HG02623 (cell line): ENCODE data around the gene DPF3.

Experiments
- ATAC-seq: cut with Tn5 transposase; IDR thresholded peaks from one replicate; pipeline ENCODE4 v1.9.1; 2021; ENCODE audit warnings: moderate library complexity; ENCODE audit not compliant: unreplicated experiment

Gene DPF3

DNA sequence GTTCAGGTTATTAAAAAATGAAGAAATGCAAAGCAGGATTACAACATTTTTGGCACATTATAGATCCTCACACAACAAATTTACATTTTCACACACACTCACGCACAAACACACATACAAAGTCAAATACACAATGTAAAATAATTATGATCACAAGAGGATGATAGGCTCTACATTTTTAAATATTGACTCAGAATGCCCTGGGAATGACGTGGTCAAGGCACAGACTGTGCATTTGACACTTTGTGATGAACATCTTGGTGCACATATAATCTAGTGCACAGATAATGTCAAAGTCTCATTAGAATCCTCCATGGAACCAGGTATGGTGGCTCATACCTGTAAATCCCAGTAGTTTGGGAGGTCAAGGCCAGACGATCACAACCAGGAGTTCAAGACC is 49.4 kb downstream of the DPF3 start:
- no peak for ATAC-seq

DNA sequence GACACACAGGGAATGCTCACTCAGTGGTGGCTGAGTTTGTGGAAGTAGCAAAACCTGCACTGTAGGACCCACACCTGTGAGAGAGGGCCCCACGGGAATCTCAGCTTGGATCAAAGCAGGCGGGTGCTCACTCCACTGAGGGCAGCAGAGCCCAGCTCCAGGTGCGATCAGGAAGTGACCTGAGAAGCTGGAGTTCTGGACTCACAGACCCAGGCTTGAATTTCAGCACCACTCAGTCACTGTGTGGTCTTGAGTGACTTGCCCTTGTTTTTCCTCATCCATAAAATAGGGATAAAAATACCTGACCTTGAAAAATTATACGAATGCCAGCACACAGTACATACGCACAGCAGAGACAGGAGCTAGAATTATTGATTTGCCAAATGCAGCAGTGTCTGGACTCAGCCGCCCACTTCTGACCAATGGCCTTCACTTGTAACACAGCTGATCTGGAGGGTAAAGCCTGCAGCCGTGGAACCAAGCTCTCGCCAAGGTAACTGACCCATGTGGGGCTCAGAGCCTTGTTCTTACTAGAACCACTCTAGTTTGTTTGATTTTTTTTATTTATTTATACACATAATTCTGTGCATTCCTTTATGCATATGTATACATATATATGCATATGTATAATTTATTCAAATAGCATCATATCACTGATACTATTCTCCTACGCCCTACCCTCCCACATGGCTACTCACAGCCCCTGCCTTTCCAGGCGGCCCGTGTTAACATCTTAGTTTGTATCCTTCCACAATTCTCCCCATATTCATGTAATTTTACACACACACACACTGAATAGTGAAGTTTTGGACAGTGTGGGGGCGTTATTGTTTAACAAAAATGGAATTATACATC is 53.9 kb downstream of the DPF3 start:
- ATAC-seq: no peak

DNA sequence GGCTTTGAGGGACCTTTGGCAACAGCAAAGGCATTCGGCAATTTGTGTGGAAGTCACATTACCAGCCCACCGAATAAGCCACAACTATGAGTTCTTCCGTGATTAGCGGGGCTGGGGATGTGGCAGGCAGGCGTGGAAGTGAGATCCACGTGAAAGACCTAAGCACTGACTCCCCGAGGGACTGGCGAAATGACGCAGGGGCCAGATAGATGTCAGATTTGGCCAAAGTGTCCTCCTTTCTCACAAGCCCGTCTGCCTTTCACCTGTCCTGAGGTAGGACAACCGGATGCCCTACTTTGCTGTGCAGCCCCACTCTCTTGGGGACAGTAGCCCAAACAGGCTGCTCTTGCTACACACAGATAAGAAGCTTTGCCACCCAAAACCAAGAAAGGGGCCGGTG is 54.5 kb downstream of the DPF3 start:
- no peak for ATAC-seq

DNA sequence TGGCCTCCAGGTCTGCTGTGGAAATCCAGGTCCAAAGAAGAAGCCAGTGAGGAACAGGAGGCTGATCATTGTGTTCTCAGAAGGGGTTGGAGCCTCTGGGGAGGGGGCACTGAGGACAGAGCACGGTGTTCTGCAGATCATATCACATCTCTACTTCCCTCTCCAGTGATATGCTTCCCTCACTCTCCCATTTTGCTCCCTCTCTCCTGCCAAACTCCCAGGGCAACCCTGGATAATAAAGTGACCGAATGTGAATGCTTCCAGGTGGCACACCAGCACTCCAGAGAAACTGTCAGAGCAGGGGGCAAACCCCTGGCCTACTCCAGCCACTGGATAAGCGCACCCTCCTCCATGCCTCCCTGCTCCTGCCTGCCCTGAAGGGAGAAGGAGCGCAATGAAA is 57.8 kb downstream of the DPF3 start:
- ATAC-seq: no peak

DNA sequence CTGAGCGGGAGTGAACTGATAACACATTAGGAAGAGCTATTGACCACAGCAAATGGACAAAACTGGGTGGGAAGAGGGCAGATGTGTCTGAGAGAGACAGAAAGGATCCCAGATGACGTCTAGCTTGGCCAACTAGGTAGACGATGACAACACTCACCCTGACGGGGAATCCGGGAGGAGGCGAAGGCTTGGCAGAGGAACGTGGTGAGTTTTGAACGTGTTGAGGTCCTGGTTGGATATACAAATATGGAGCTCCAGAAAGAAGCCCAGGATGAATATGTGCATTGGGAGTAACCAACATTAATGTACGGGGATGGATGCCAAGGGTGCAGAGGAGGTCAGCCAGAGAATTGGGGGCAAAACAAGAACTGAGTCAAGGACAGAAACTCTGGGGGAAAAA is 60.7 kb downstream of the DPF3 start:
- ATAC-seq: no peak

DNA sequence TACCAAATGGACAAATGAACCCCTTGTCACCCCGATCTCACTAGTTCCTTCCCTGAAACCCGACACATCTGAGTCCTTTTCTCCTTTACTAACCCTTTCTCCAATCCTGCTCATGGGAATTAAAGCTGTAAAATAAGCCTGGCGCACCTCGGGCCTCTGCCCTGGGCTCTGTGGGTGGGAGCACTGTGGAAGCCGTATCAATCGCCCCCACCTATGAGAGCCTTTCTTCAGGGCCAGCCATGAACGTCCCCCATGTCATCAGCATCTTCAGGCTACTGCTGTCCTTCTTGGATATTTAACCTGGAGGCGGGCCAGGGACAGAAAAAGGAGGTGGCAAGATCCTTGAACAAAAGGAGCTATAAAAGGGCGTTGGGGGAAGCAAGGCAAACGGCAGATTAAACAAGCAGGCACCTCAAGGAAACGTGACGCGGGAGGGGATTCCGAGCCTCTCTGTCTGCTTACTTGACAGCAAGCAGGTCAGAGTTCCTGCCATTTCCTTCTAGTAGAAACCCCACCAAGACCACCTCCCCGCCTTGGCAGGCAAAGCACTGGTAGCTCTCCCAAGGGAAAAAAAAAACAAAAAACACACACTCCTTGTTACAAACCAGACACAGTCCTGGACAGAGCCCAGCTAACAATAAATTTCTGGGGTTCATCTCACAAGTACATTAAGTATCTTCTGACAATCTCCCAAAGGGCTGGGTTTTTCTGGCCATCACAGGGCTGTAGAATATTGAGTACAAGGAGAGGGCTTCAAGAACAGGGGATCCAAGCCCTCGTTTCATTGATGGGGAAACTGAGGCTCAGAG is 62.9 kb downstream of the DPF3 start:
- no peak for ATAC-seq

DNA sequence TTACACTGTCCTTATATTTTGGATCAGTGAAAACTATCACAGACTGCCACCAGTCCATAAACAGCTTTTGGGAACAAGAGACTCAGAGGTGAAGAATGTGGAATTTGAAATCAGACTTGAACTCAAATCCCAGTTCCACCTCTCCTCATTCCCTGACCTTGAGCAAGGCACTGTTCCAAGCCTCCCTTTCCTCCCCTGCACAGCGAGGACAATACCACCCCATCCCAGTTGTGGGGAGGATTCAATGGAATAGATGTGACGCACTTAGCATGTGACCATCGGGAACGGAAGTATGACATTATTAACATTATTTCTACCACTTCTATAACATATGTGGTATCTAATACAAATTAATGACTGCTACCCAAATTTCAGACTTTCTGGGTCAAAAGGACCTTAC is 63.5 kb downstream of the DPF3 start:
- no peak for ATAC-seq

DNA sequence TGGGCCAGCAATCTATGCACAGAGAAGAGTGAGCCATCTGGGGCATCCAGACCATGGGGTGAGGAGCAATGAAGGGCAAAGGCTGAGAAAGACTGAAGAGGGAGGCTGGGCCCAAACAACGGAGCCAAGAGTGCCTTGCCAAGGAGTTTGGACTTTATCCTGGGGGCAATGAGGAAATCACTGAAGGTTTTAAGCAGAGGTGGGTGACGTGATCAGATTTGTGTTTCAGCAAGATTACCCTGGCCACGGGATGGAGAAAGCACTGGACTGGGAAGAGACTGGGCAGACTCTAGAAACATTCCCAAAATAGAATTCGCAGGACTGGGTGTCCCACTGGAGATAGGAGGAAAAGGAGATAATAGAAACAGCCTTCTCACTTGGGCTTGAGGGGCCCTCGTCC is 65.3 kb downstream of the DPF3 start:
- ATAC-seq: no peak

DNA sequence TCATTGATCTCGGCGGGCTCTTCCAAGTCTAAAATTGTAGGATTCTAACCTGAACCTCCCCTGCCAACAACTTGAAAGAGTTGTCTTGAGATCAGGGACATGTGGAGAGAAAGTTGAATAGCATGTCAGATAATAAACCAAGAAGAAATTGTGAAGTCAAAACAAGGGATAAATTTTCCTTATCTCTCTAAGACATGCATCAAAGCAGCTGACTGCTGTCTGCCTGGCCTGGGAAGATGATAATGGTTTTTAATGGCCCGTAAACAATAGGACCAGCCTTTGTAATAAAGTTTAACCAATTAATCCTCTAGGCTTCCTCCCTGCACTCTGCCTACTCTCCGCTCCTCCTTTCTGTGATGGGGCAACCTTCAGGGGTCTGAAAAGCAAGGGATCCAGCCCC is 67.9 kb downstream of the DPF3 start:
- no peak for ATAC-seq

DNA sequence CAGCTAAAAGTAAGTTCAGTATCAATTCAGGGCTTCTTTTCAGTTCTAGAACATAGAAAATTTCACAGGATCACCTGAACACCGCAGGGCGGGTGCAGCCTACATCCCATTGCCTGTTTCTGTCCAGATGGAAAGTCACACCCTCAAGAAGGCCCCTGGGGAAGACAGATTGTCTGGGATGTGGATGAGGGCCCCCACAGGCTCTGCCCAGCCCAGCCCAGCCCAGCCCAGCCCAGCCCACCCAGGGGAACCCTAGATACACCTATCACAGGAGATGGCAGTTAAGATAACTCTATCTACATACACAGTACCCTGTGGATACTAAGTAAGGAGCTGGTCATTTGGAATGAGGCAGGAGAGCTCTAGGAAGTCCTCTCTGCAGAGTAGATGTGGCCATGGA is 68.4 kb downstream of the DPF3 start:
- no peak for ATAC-seq

DNA sequence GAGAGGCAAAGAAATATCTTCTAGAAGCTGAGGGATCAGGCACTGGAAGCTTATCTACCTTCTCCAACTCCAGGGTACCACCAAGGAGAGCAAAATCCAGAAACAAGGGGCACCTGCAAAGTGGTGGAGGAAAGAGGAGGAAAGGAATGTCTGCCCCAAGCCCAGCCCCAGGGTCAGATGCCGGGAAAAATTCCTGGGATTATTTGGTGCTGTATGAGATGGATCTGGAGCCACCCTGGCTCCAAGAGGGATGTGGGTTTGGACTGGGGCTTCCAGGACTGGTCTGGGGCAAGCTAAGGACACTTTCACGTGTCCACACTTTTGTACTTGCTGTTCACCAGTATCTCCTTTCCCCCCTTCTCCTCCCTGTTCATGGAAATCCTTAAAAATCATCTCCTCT is 69.8 kb downstream of the DPF3 start:
- no peak for ATAC-seq

DNA sequence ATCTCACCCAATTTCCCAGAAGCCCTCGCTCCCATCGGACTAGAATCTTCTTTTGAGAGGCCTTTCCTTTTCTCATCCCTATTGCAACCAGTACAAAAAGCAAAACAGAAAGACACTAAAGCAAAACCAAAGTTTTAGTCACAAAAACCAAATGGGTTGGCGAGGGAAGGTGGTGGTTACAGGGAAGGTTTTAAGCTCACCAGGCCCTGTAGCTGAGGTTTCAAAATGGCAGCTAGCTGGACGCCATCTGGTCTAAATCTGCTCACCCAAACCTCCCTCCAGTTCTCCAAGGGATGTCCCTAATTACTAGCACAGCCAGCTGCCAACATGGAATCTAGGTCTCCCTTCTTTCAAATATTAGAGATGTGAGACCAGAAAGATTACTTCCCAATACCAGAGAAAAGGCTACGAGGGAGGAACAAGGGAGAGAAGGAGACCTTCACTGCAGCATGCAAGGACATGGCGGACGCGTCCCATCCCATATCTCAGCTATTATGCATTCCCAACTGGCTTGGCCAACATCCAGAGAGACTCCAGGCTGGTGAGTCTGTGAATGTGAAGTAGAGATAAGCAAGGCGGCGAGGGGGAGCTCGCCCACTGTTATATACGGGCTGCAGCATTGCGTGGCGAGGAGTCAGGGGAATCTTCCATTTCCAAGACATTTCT is 70.8 kb downstream of the DPF3 start:
- ATAC-seq: no peak

DNA sequence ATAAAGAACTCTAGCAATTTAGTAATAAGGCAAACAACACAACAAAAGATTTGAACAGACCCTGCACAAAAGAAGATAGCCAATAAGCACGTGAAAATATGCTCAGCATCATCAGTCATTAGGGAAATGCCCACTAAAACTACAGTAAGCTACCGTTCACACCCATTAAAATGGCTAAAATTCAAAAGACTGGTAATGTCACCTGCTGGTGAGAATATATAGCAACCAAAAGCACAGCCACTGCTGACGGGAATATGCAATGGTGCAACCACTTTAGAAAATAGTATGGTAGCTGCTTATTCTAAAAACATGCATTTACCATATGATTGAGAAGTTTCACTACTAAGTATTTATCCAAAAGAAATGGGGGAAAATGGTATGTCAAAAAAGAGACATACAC is 74.9 kb downstream of the DPF3 start:
- no peak for ATAC-seq

DNA sequence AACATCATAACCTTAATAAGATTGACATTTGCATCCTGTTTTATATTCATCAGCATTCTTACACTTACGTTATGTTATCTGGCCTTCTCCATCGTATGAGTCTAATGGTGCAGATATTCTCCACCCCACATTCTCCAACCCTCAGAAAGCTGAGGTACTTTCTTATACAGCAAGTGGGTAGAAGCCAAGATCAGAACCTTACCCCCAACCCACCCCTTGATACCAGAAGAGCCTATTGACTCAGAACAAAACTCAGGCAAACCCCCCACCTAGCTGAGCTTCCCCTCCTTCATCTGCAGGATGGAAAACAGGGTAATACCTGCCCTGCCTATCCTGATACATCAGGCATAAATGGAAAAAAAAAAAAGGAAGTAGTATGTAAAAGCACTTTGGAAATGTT is 77.6 kb downstream of the DPF3 start:
- ATAC-seq: no peak

DNA sequence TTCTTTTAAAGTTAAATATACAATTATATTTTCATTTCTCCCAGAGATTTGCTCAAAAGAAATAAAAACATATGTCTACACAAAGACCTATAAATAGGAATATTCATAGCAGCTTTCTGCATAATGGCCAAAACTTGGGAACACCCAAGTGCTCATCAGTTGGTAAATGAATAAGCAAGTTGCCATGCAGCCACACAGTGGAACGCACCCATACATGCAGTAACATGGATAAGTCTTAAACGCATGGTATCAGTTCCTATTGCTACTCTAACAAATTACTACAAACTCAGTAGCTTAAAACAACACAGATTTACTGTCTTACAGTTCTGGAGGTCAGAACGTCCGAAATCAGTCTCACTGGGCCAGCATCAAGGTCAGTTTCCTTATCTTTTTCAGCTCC is 78.5 kb downstream of the DPF3 start:
- no peak for ATAC-seq

DNA sequence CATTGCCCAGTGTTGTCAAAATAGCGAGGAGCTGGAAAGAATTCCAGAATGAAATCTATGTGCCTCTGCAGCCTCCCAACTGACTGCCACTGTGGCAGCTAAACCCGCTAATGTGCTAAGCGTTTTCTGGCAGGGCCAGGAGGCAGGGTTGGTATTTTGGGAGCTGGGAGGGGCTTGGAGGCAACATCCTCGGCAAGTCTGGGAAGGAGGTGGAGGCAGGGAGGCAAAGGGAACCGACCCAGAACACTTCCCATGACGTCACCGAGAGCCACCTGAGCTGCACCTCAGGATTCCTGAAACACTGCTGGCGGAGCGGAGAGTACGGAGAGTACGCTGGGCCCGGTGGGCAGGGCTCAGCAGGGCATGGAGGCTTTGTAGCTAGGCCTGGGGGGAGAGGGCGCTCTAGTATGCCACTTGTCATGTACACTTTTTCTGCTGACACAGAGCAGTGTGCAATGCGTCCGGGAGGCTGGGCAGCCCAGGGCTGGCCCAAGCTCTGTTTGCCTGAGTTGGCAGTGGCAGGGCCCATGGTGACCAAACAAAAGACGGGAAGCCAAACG is 81.5 kb downstream of the DPF3 start:
- no peak for ATAC-seq

DNA sequence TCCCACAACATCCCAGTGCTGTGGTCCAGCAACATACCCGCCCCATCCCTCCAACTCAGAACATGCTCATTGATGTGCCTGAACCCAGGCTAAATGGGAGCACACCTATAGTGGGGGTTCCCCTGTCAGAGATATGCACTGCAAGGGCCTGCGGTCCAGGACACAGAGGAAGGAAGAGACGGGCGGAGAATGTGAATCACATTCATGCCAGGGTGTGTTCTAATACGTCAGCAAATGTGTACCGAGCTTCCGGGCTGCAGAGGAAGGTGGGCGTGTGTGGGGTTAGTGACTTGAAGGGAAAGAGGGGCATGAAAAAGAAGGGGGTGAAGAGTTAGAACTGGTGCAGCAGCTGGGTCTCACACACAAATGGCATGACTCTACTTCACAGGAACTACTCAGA is 83.7 kb downstream of the DPF3 start:
- no peak for ATAC-seq

DNA sequence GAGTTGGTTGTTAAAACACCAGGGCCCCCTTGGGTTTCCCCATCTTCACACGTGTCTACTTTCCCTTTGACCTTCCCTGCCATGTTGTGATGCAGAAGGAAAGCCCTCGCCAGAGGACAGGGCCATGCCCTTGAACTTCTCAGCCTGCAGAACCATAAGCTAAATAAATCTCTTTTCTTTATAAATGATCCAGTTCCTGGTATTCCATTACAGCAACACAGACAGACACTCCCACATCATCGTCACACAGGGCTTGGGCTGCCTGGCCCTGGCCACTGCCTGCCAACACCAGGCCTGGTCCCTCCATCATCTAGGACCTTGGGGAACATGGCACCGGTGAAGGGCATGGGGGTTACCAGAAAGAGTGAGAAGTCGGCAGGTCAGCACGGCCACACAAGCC is 84.8 kb downstream of the DPF3 start:
- ATAC-seq: no peak

DNA sequence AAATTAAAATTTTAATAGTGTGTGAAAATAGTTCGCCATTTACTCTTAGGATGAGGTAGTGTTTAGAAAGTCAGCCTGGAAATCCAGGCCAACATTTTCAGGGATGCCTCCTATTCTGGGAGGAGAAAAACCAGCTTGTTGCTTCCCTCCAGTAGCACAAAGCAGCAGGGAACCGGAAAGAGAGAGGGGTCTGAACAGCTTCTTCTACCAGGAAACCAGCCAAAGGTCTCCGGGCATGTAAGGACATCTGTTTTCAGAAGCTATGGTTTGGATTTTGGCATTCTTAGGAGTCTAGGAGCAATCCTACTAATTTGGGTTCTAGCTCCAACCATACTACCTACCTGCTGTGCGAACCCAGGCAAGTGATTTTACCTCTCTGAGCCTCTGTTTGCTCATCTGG is 85.3 kb downstream of the DPF3 start:
- ATAC-seq: no peak

DNA sequence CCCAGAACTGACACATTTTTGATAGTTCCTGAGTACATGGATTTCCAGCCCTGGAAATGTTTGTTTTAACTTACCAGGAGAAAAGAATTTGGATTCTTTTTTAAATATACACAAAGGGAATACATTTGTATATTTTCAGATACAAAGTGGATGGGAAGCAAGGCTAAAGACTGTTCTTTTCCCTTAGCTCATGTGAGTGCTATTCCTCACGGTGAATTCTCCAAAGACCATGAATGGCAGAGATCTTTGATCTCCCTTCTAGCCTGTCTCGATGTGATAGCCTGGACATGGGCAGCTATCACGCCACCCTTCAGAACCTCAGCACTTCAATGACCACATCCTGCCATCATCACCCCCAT is 91.3 kb downstream of the DPF3 start:
- no peak for ATAC-seq

DNA sequence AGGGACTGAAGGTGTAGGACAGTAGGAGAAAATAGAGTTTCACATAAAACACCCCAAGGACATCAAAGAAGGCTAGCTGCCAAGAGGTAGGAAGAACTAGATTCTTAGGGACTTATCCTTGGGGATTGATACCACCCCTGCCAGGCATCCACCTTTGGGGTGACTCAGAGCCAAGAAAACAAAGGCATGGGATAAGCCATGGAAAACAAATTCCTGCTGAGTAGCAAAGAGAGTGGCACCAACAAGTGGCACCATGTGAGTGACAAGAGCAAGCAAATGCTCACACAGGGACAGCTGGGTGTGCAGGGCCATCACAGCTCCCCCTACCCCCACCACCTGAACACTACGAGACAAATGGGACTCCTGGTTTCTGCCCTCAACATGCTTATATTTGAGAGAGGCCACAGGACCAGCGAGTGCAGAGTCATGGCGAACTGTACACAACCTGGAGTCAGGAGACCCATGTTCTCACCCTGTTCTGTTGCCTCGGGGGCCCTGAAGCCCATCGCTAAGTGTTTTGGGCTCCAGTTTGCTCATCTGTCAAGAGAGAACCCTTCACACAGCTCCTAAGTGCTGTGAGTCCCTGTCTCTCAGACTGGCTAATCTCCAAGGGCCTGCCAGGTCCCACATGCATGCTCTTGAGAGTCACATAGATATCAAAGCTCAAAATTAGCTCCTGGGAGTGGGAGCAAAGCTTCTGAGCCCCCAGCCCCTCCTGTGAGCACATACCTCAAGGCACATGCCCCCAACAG is 91.9 kb downstream of the DPF3 start:
- no peak for ATAC-seq
